Measurements from ENCODE around the gene CAB39. TPM values are rescaled to one million over a fixed set of nuclear protein-coding genes. Genes with fewer than 3 reads are reported as not detected.

Gene CAB39
- total and polyA plus RNA-seq, 2 of the 8 experiments (the other 6 are each of a cell fraction or from before 2014, with no cell fraction given), result 16.4 to 50.5 TPM

DNA sequence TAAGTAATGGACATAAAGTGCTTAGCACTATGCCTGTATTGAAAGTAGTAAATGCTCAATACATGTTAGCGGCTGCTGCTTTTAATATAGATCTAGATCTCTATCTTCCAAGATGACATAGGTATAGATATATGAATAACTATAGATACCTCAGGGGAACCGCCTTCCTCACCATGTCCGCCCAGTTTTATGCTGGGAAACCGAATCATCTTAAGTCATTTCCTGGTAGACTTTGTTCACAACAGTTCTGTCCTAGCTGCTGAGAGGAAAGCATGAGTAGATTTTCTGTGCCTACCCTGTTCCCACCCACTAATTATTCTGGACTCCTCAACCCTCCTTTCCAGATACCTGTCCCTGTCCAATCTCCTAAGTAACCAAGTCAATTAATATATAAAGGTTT, 130.5 kb downstream of the CAB39 start (continued):
- TF ChIP-seq, protein P1, sequence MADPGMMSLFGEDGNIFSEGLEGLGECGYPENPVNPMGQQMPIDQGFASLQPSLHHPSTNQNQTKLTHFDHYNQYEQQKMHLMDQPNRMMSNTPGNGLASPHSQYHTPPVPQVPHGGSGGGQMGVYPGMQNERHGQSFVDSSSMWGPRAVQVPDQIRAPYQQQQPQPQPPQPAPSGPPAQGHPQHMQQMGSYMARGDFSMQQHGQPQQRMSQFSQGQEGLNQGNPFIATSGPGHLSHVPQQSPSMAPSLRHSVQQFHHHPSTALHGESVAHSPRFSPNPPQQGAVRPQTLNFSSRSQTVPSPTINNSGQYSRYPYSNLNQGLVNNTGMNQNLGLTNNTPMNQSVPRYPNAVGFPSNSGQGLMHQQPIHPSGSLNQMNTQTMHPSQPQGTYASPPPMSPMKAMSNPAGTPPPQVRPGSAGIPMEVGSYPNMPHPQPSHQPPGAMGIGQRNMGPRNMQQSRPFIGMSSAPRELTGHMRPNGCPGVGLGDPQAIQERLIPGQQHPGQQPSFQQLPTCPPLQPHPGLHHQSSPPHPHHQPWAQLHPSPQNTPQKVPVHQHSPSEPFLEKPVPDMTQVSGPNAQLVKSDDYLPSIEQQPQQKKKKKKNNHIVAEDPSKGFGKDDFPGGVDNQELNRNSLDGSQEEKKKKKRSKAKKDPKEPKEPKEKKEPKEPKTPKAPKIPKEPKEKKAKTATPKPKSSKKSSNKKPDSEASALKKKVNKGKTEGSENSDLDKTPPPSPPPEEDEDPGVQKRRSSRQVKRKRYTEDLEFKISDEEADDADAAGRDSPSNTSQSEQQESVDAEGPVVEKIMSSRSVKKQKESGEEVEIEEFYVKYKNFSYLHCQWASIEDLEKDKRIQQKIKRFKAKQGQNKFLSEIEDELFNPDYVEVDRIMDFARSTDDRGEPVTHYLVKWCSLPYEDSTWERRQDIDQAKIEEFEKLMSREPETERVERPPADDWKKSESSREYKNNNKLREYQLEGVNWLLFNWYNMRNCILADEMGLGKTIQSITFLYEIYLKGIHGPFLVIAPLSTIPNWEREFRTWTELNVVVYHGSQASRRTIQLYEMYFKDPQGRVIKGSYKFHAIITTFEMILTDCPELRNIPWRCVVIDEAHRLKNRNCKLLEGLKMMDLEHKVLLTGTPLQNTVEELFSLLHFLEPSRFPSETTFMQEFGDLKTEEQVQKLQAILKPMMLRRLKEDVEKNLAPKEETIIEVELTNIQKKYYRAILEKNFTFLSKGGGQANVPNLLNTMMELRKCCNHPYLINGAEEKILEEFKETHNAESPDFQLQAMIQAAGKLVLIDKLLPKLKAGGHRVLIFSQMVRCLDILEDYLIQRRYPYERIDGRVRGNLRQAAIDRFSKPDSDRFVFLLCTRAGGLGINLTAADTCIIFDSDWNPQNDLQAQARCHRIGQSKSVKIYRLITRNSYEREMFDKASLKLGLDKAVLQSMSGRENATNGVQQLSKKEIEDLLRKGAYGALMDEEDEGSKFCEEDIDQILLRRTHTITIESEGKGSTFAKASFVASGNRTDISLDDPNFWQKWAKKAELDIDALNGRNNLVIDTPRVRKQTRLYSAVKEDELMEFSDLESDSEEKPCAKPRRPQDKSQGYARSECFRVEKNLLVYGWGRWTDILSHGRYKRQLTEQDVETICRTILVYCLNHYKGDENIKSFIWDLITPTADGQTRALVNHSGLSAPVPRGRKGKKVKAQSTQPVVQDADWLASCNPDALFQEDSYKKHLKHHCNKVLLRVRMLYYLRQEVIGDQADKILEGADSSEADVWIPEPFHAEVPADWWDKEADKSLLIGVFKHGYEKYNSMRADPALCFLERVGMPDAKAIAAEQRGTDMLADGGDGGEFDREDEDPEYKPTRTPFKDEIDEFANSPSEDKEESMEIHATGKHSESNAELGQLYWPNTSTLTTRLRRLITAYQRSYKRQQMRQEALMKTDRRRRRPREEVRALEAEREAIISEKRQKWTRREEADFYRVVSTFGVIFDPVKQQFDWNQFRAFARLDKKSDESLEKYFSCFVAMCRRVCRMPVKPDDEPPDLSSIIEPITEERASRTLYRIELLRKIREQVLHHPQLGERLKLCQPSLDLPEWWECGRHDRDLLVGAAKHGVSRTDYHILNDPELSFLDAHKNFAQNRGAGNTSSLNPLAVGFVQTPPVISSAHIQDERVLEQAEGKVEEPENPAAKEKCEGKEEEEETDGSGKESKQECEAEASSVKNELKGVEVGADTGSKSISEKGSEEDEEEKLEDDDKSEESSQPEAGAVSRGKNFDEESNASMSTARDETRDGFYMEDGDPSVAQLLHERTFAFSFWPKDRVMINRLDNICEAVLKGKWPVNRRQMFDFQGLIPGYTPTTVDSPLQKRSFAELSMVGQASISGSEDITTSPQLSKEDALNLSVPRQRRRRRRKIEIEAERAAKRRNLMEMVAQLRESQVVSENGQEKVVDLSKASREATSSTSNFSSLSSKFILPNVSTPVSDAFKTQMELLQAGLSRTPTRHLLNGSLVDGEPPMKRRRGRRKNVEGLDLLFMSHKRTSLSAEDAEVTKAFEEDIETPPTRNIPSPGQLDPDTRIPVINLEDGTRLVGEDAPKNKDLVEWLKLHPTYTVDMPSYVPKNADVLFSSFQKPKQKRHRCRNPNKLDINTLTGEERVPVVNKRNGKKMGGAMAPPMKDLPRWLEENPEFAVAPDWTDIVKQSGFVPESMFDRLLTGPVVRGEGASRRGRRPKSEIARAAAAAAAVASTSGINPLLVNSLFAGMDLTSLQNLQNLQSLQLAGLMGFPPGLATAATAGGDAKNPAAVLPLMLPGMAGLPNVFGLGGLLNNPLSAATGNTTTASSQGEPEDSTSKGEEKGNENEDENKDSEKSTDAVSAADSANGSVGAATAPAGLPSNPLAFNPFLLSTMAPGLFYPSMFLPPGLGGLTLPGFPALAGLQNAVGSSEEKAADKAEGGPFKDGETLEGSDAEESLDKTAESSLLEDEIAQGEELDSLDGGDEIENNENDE (IDR thresholded peaks at IDR 0.05; ENCODE audit: insufficient replicate concordance, low read length), result no peak
- TF ChIP-seq SIRT6 (IDR thresholded peaks at IDR 0.05; ENCODE audit: low read length) (no peak), KDM4A (IDR thresholded peaks at IDR 0.05; ENCODE audit: low read depth, low read length, severe bottlenecking) (no peak), CBX8 (IDR thresholded peaks at IDR 0.05; ENCODE audit: borderline replicate concordance, low read depth, low read length) (no peak), CHD1 (IDR thresholded peaks at IDR 0.05; ENCODE audit: low read depth, low read length) (no peak), SIN3A (conservative IDR thresholded peaks at IDR 0.05 in 1 of 2, IDR thresholded peaks at IDR 0.05 in 1 of 2; ENCODE audit: low read depth in 1 of 2, low read length in 2 of 2) (no peak), RNF2 (IDR thresholded peaks at IDR 0.05; ENCODE audit: borderline replicate concordance, low read depth, low read length, missing control alignments, poor library complexity, severe bottlenecking) (no peak)
- TF ChIP-seq, protein P2, sequence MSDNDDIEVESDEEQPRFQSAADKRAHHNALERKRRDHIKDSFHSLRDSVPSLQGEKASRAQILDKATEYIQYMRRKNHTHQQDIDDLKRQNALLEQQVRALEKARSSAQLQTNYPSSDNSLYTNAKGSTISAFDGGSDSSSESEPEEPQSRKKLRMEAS (IDR thresholded peaks at IDR 0.05), result no peak

Measured in H1 (cell line).